ENCODE measurements around the gene APOL1. TPM values are rescaled to one million over a fixed set of nuclear protein-coding genes. Genes with fewer than 3 reads are reported as not detected.
A peak's percentile ranks its signal among the peaks of the same experiment; 100 is the strongest.
"Not testable (repeated sequence)": the region's sequence is repeated elsewhere in the genome, so short reads cannot be mapped to it uniquely, and the experiment has no call there.

APOL1 gene
- total RNA-seq, 3 donors from 2014 or later, result 26.0 to 85.7 (median 68.5) TPM

DNA sequence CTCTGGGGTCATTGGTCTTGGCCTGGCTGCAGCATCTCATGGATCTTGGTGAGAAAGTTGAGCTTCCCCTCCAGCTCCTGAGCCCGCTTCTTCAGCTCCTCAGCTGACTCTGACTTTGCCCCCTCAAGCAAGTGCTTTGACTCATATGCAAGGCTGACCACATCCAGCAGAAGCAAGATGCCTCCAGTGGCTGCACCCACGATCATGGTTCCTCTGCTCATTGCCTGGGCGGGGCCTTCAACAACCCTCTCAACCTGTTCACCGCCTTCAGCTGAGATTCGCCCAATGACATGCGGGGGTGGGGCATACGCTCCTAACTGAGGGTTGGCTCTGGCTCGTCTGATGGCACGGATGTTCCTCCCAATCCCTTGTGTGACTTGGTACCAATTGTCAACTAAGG is 25.5 kb upstream of the APOL1 start:
- H3K4me1 ChIP-seq (ENCODE audit: low read depth), result no peaks in the 10 kb centered on the region
- no peaks in the 10 kb centered on the region for H3K36me3 ChIP-seq (ENCODE audit: low read depth)
- intact Hi-C loops (cut with DNase I, micrococcal nuclease), result no loop called here
- TF ChIP-seq, protein P1, sequence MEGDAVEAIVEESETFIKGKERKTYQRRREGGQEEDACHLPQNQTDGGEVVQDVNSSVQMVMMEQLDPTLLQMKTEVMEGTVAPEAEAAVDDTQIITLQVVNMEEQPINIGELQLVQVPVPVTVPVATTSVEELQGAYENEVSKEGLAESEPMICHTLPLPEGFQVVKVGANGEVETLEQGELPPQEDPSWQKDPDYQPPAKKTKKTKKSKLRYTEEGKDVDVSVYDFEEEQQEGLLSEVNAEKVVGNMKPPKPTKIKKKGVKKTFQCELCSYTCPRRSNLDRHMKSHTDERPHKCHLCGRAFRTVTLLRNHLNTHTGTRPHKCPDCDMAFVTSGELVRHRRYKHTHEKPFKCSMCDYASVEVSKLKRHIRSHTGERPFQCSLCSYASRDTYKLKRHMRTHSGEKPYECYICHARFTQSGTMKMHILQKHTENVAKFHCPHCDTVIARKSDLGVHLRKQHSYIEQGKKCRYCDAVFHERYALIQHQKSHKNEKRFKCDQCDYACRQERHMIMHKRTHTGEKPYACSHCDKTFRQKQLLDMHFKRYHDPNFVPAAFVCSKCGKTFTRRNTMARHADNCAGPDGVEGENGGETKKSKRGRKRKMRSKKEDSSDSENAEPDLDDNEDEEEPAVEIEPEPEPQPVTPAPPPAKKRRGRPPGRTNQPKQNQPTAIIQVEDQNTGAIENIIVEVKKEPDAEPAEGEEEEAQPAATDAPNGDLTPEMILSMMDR (IDR thresholded peaks at IDR 0.05), result no peak
- no peaks in the 10 kb centered on the region for H3K9me3 ChIP-seq
- no peak overlapping the region for H3K4me3 ChIP-seq
- no peak for DNase-seq
- ATAC-seq, result no peak

GRCh38 chr22:36227806-36228205 is 25.1 kb upstream of the APOL1 start:
- DNase-seq (no peak), ATAC-seq (no peak)
- no peaks in the 10 kb centered on the region for H3K4me1 ChIP-seq (ENCODE audit: low read depth)
- no peak overlapping the region for H3K4me3 ChIP-seq
- H3K9me3 ChIP-seq, result no peaks in the 10 kb centered on the region
- TF ChIP-seq, protein P1 (IDR thresholded peaks at IDR 0.05), result no peak
- intact Hi-C loops (cut with DNase I, micrococcal nuclease), result no loop called here
- H3K36me3 ChIP-seq (ENCODE audit: low read depth), result no peaks in the 10 kb centered on the region

GRCh38 chr22:36228369-36228768 is 24.6 kb upstream of the APOL1 start:
- intact Hi-C loops (cut with DNase I, micrococcal nuclease); H3K4me1 ChIP-seq (ENCODE audit: low read depth); DNase-seq; H3K36me3 ChIP-seq (ENCODE audit: low read depth); ATAC-seq; H3K9me3 ChIP-seq; H3K4me3 ChIP-seq: not testable (repeated sequence)

GRCh38 chr22:36228944-36229343 is 24.0 kb upstream of the APOL1 start:
- intact Hi-C loops (cut with DNase I, micrococcal nuclease), result no loop called here
- H3K9me3 ChIP-seq, result no peaks in the 10 kb centered on the region
- no peak overlapping the region for H3K4me3 ChIP-seq
- no peak for DNase-seq
- TF ChIP-seq, protein P1 (IDR thresholded peaks at IDR 0.05), result no peak
- no peaks in the 10 kb centered on the region for H3K36me3 ChIP-seq (ENCODE audit: low read depth)
- no peaks in the 10 kb centered on the region for H3K4me1 ChIP-seq (ENCODE audit: low read depth)
- no peak for ATAC-seq

GRCh38 chr22:36229649-36230048 is 23.3 kb upstream of the APOL1 start:
- intact Hi-C loops (cut with DNase I, micrococcal nuclease); H3K36me3 ChIP-seq (ENCODE audit: low read depth); H3K9me3 ChIP-seq; H3K4me1 ChIP-seq (ENCODE audit: low read depth); ATAC-seq; H3K4me3 ChIP-seq; DNase-seq: not testable (repeated sequence)

DNA sequence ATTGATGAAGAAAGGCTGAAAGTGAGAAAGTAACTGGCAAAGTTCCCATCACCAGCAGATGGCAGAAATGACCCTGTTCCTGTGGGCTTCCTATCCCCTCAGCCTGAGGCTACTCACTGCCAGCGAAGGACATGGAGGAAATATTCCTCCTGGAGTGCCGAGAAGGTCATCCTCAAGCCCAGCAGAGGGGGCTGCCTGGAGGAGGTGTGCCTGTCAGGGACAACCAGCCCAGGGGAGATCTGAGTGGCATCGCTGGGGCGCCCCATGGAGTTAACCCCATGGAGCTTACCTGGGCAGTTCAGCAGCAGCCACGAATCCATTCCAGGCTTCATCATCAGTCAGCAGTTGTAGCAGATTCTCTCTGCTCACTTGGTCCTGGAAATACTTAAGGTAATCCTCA is 21.9 kb upstream of the APOL1 start:
- ATAC-seq; H3K4me3 ChIP-seq; H3K36me3 ChIP-seq (ENCODE audit: low read depth); H3K9me3 ChIP-seq; DNase-seq; H3K4me1 ChIP-seq (ENCODE audit: low read depth); intact Hi-C loops (cut with DNase I, micrococcal nuclease): not testable (repeated sequence)

- intact Hi-C loops (cut with DNase I, micrococcal nuclease), result no loop called here
- H3K9me3 ChIP-seq, result no peaks in the 10 kb centered on the region
- peaks cover 9% of the 10 kb centered on the region for H3K4me1 ChIP-seq (ENCODE audit: low read depth)
- ATAC-seq (no peak), DNase-seq (peak in 1 of 3 donors; percentile 43)
- TF ChIP-seq, protein P1 (IDR thresholded peaks at IDR 0.05), result no peak
- H3K4me3 ChIP-seq, result no peak overlapping the region
- no peaks in the 10 kb centered on the region for H3K36me3 ChIP-seq (ENCODE audit: low read depth)
These were observed 20.1 kb upstream of the APOL1 start for GRCh38 chr22:36232715-36233401.

Data from mucosa of descending colon (tissue), 3 donors.